Measurements from ENCODE around the gene BLCAP. TPM values are rescaled to one million over a fixed set of nuclear protein-coding genes. Genes with fewer than 3 reads are reported as not detected.
"Not testable (repeated sequence)": the region's sequence is repeated elsewhere in the genome, so short reads cannot be mapped to it uniquely, and the experiment has no call there.

BLCAP gene
- total and polyA plus RNA-seq, 3 experiments from 2014 or later = 37.5 to 74.7 (median 40.9) TPM

GRCh38 chr20:37550101-37550920 is 22.6 kb upstream of the BLCAP start:
- H3K27me3 Mint-ChIP-seq = peaks cover 12 to 21% of the 10 kb centered on the region in 2 donors
- H3K27me3 ChIP-seq (ENCODE audit: insufficient read depth, low read length, poor library complexity, severe bottlenecking); H3K27ac ChIP-seq (ENCODE audit: low read depth, low read length); H3K9me3 Mint-ChIP-seq; H3K9me3 ChIP-seq (ENCODE audit: low read length); H3K27ac Mint-ChIP-seq; H3K4me3 ChIP-seq (ENCODE audit: low read length); H3K4me1 Mint-ChIP-seq; H3K4me3 Mint-ChIP-seq; H3K4me1 ChIP-seq (ENCODE audit: insufficient read depth, low read length); CTCF ChIA-PET; H3K36me3 Mint-ChIP-seq; DNase-seq; H3K36me3 ChIP-seq (ENCODE audit: insufficient read depth, low read length); POLR2A ChIA-PET: not testable (repeated sequence)

GRCh38 chr20:37547912-37548311 is 20.2 kb upstream of the BLCAP start:
- Mint-ChIP-seq H3K27me3 (peaks cover 9 to 10% of the 10 kb centered on the region in 2 donors), H3K4me1 (no peaks in the 10 kb centered on the region), H3K9me3 (peaks cover 0 to 1% (median 0%) of the 10 kb centered on the region in 5 donors), H3K27ac (no peak overlapping the region), H3K36me3 (no peaks in the 10 kb centered on the region), H3K4me3 (no peak overlapping the region)
- no peaks in the 10 kb centered on the region for H3K36me3 ChIP-seq (ENCODE audit: insufficient read depth, low read length)
- POLR2A ChIA-PET = no interaction called here
- CTCF ChIA-PET = interaction anchor here (0.8 kb wide), 1 partner anchor 15 kb away, joined by 3 read pairs; no protein-coding TSS in a partner anchor
- no peak overlapping the region for H3K27ac ChIP-seq (ENCODE audit: low read depth, low read length)
- H3K4me1 ChIP-seq (ENCODE audit: insufficient read depth, low read length) = no peaks in the 10 kb centered on the region
- no peak for DNase-seq
- no peaks in the 10 kb centered on the region for H3K27me3 ChIP-seq (ENCODE audit: insufficient read depth, low read length, poor library complexity, severe bottlenecking)
- H3K4me3 ChIP-seq (ENCODE audit: low read length) = no peak overlapping the region
- H3K9me3 ChIP-seq (ENCODE audit: low read length) = no peaks in the 10 kb centered on the region

- Mint-ChIP-seq H3K4me1 (no peaks in the 10 kb centered on the region), H3K9me3 (peaks cover 0 to 1% (median 0%) of the 10 kb centered on the region in 5 donors), H3K27me3 (peaks cover 3 to 6% of the 10 kb centered on the region in 2 donors), H3K4me3 (no peak overlapping the region), H3K36me3 (no peaks in the 10 kb centered on the region), H3K27ac (no peak overlapping the region)
- Histone ChIP-seq H3K9me3 (ENCODE audit: low read length) (no peaks in the 10 kb centered on the region), H3K27ac (ENCODE audit: low read depth, low read length) (no peak overlapping the region), H3K36me3 (ENCODE audit: insufficient read depth, low read length) (no peaks in the 10 kb centered on the region), H3K4me1 (ENCODE audit: insufficient read depth, low read length) (no peaks in the 10 kb centered on the region), H3K4me3 (ENCODE audit: low read length) (no peak overlapping the region), H3K27me3 (ENCODE audit: insufficient read depth, low read length, poor library complexity, severe bottlenecking) (no peaks in the 10 kb centered on the region)
- DNase-seq = no peak
- CTCF ChIA-PET = no interaction called here
- POLR2A ChIA-PET = no interaction called here
Observed at GRCh38 chr20:37545516-37545915, 17.8 kb upstream of the BLCAP start.

- DNase-seq = no peak
- Histone ChIP-seq H3K27ac (ENCODE audit: low read depth, low read length) (no peak overlapping the region), H3K9me3 (ENCODE audit: low read length) (no peaks in the 10 kb centered on the region), H3K36me3 (ENCODE audit: insufficient read depth, low read length) (no peaks in the 10 kb centered on the region), H3K4me1 (ENCODE audit: insufficient read depth, low read length) (no peaks in the 10 kb centered on the region), H3K4me3 (ENCODE audit: low read length) (no peak overlapping the region), H3K27me3 (ENCODE audit: insufficient read depth, low read length, poor library complexity, severe bottlenecking) (no peaks in the 10 kb centered on the region)
- no peak overlapping the region for H3K4me3 Mint-ChIP-seq
- H3K4me1 Mint-ChIP-seq = no peaks in the 10 kb centered on the region
- H3K9me3 Mint-ChIP-seq = no peaks in the 10 kb centered on the region
- H3K36me3 Mint-ChIP-seq = no peaks in the 10 kb centered on the region
- H3K27me3 Mint-ChIP-seq = peaks cover 7 to 8% of the 10 kb centered on the region in 2 donors
- CTCF ChIA-PET = no interaction called here
- no peak overlapping the region for H3K27ac Mint-ChIP-seq
- POLR2A ChIA-PET = no interaction called here
Observed at GRCh38 chr20:37544386-37544785, 16.7 kb upstream of the BLCAP start.

- no peaks in the 10 kb centered on the region for H3K36me3 Mint-ChIP-seq
- no peaks in the 10 kb centered on the region for H3K4me1 Mint-ChIP-seq
- POLR2A ChIA-PET = no interaction called here
- no peak overlapping the region for H3K4me3 Mint-ChIP-seq
- H3K27ac Mint-ChIP-seq = no peak overlapping the region
- H3K27me3 Mint-ChIP-seq = peaks cover 7 to 14% of the 10 kb centered on the region in 2 donors
- Histone ChIP-seq H3K27ac (ENCODE audit: low read depth, low read length) (no peak overlapping the region), H3K4me3 (ENCODE audit: low read length) (no peak overlapping the region), H3K27me3 (ENCODE audit: insufficient read depth, low read length, poor library complexity, severe bottlenecking) (no peaks in the 10 kb centered on the region), H3K36me3 (ENCODE audit: insufficient read depth, low read length) (no peaks in the 10 kb centered on the region), H3K4me1 (ENCODE audit: insufficient read depth, low read length) (no peaks in the 10 kb centered on the region), H3K9me3 (ENCODE audit: low read length) (no peaks in the 10 kb centered on the region)
- CTCF ChIA-PET = no interaction called here
- no peaks in the 10 kb centered on the region for H3K9me3 Mint-ChIP-seq
- no peak for DNase-seq
Observed at GRCh38 chr20:37543828-37544227, 16.2 kb upstream of the BLCAP start.

- H3K27me3 Mint-ChIP-seq = peaks cover 10 to 20% of the 10 kb centered on the region in 2 donors
- no peaks in the 10 kb centered on the region for H3K9me3 Mint-ChIP-seq
- no peak overlapping the region for H3K4me3 Mint-ChIP-seq
- no peak for DNase-seq
- H3K4me3 ChIP-seq (ENCODE audit: low read length) = no peak overlapping the region
- POLR2A ChIA-PET = no interaction called here
- H3K4me1 ChIP-seq (ENCODE audit: insufficient read depth, low read length) = no peaks in the 10 kb centered on the region
- CTCF ChIA-PET = no interaction called here
- no peaks in the 10 kb centered on the region for H3K36me3 Mint-ChIP-seq
- H3K27ac ChIP-seq (ENCODE audit: low read depth, low read length) = no peak overlapping the region
- no peaks in the 10 kb centered on the region for H3K4me1 Mint-ChIP-seq
- no peaks in the 10 kb centered on the region for H3K27me3 ChIP-seq (ENCODE audit: insufficient read depth, low read length, poor library complexity, severe bottlenecking)
- H3K27ac Mint-ChIP-seq = no peak overlapping the region
- H3K9me3 ChIP-seq (ENCODE audit: low read length) = no peaks in the 10 kb centered on the region
- H3K36me3 ChIP-seq (ENCODE audit: insufficient read depth, low read length) = no peaks in the 10 kb centered on the region
Observed at GRCh38 chr20:37542281-37542680, 14.6 kb upstream of the BLCAP start.

- Histone ChIP-seq H3K9me3 (ENCODE audit: low read length) (no peaks in the 10 kb centered on the region), H3K27me3 (ENCODE audit: insufficient read depth, low read length, poor library complexity, severe bottlenecking) (no peaks in the 10 kb centered on the region), H3K4me3 (ENCODE audit: low read length) (no peak overlapping the region), H3K27ac (ENCODE audit: low read depth, low read length) (no peak overlapping the region), H3K36me3 (ENCODE audit: insufficient read depth, low read length) (no peaks in the 10 kb centered on the region), H3K4me1 (ENCODE audit: insufficient read depth, low read length) (no peaks in the 10 kb centered on the region)
- DNase-seq = no peak
- Mint-ChIP-seq H3K27ac (no peak overlapping the region), H3K4me1 (no peaks in the 10 kb centered on the region), H3K4me3 (no peak overlapping the region), H3K27me3 (peaks cover 12 to 20% of the 10 kb centered on the region in 2 donors), H3K36me3 (no peaks in the 10 kb centered on the region), H3K9me3 (no peaks in the 10 kb centered on the region)
- POLR2A ChIA-PET = interaction anchor here (0.7 kb wide), 1 partner anchor 374 kb away, joined by 3 read pairs; no protein-coding TSS in a partner anchor
- CTCF ChIA-PET = no interaction called here
Observed at GRCh38 chr20:37541326-37541725, 13.7 kb upstream of the BLCAP start.

GRCh38 chr20:37540838-37541237 is 13.2 kb upstream of the BLCAP start:
- peaks cover 12 to 20% of the 10 kb centered on the region in 2 donors for H3K27me3 Mint-ChIP-seq
- not testable (repeated sequence) for H3K4me1 ChIP-seq (ENCODE audit: insufficient read depth, low read length)

More at GRCh38 chr20:37540838-37541237, 13.2 kb upstream of the BLCAP start:
- DNase-seq; H3K4me3 Mint-ChIP-seq; CTCF ChIA-PET; H3K4me1 Mint-ChIP-seq; H3K27ac ChIP-seq (ENCODE audit: low read depth, low read length); H3K9me3 Mint-ChIP-seq; H3K4me3 ChIP-seq (ENCODE audit: low read length); H3K9me3 ChIP-seq (ENCODE audit: low read length); H3K36me3 Mint-ChIP-seq; H3K27ac Mint-ChIP-seq; H3K36me3 ChIP-seq (ENCODE audit: insufficient read depth, low read length); H3K27me3 ChIP-seq (ENCODE audit: insufficient read depth, low read length, poor library complexity, severe bottlenecking): not testable (repeated sequence)
- POLR2A ChIA-PET = interaction anchor here (0.7 kb wide), 1 partner anchor 374 kb away, joined by 3 read pairs; no protein-coding TSS in a partner anchor

Measured in CD8-positive, alpha-beta memory T cell (primary cell).